Fibroblast of upper back skin (primary cell): ENCODE data around the gene EPHB4.
A peak's percentile ranks its signal among the peaks of the same experiment; 100 is the strongest.
"Not testable (repeated sequence)": the region's sequence is repeated elsewhere in the genome, so short reads cannot be mapped to it uniquely, and the experiment has no call there.

Source experiments
- DNase-seq: peaks from one replicate; pipeline ENCODE4 v3.0.0-alpha.2; 2013

The EPHB4 gene

DNA sequence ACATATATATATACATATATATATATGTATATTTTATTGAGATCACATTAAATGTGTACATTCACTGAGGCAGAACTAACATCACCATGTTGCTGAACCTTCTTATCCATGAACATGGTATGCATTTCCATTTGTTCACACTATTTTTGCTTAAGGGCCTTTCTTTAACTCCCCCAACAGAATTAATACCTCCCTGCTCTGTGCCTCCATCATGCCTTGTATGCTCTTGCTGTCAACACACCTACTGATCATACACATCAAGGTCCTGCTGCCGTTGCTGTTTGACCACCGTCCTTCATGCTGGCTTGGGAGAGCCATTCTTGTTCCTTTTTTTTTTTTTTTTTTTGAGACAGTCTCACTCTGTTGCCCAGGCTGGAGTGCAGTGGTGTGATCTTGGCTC is 43.5 kb downstream of the EPHB4 start:
- no peak for DNase-seq

DNA sequence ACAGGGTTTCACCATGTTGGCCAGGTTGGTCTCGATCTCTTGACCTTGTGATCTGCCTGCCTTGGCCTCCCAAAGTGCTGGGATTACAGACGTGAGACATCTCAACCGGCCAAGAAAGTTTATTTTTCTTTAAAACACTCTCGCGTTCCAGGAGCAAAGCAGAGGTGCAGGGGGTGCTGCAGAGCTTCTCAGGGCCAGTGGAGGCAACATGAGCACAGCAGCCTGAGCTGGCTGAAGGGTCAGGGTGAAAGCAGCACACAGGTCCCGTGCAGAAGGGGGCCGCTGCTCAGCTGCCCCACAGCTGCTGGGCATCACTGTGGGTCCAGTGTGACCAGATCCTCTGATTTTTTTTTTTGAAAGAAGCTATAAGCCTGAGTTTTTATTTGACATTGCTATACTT is 46.1 kb downstream of the EPHB4 start:
- no peak for DNase-seq

DNA sequence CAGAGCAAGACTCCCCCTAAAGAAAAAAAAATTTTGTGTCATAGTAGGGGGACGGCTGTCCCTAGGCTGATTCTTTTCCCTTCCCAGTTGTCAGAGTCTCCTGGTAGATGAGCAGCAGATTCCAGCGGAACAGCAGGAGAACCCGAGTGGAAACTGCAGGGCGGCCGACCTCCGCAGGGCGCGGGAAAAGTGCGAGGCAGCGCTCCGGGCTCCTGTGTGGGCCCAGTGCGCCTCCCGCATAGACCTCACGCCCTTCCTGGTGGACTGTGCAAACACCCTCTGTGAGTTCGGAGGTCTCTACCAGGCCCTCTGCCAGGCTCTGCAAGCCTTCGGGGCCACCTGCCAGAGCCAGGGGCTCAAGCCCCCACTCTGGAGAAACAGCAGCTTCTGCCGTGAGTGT is 48.0 kb downstream of the EPHB4 start:
- DNase-seq: no peak

DNA sequence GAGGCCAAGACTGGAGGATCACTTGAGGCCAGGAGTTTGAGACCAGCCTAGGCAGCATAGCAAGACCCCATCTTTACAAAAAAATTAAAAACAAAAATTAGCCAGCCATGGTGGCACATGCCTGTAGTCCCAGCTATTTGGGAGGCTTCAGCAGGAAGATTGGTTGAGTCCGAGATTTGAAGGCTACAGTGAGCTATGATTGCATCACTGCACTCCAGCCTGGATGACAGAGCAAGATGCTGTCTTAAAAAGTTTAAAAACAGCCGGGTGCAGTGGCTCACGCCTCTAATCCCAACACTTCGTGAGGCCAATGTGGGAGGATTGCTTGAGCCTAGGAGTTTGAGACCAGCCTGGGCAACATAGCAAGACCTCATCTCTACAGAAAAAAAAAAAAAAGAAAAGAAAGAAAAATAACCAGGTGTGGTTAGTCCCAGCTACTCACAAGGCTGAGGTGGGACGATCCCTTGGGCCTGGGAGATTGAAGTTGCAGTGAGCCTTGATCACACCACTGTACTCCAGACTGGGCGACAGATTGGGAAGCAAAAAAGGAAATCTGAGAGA is 49.2 kb downstream of the EPHB4 start:
- no peak for DNase-seq

DNA sequence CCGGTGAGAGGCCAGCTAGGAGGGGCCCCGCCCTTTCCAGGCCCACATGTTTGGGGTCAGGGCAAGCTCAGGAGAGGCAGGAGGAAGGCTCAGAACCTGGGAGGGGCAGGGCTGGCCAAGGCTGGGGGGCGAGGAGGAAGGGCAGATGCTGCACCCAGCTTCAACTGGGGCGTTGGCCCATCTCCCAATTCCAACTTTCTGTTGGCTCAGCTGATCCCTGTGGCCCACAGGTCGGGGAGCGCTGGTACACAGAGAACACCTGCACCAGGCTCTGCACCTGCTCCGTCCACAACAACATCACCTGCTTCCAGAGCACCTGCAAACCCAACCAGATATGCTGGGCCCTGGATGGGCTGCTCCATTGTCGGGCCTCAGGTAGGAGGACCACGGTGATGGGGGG is 53.8 kb downstream of the EPHB4 start:
- no peak for DNase-seq

DNA sequence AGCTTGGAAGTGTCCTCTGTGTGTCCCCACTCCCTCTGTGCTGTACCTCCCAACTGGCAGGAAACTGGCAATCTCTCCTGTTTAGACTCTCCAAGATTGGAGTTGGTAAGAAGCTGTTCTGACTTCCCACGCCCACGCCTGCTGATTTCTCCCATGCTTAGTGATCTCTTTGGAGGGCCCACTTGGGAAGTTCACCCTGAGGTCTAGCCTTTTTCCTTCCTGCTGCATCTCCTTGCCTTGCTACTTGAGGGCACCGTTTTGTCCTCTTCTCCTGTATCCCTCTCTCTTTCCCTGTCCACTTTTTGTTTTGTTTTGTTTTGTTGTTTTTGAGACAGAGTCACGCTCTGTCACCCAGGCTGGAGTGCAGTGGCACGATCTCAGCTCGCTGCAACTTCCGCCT is 58.5 kb downstream of the EPHB4 start:
- no peak for DNase-seq

DNA sequence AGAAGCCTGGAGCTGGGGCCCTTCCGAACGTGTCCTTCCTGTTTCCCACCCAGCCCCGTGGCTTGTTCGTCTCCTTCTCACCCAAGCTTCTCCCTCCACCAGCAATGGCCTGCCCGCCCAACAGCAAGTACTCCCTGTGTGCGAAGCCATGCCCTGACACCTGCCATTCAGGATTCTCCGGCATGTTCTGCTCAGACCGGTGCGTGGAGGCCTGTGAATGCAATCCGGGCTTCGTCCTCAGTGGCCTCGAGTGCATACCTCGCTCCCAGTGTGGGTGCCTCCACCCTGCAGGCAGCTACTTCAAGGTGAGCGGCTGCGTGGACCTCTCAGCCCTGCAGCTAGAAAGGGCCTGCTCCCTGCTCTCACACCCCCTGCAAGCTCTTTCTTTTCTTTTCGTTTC is 62.1 kb downstream of the EPHB4 start:
- no peak for DNase-seq

DNA sequence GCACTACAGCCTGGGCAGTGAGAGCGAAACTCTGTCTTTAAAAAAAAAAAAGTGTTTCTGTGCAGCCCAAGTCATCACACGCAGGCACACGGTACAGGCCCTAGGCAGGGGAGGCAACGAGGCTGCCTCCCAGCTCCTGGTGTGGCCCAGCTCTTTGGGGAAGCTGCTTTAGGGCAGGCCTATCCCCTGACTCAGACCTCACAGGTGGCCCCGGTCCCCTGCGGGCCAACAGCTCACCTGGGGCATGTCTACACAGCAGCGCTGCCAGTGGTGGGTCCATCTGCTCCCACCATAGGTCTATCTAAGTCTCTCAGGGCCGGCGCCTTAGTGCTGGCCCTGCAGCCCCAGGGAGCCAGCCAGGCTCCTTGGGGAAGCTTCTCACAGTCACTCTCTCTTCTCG is 62.5 kb downstream of the EPHB4 start:
- no peak for DNase-seq

DNA sequence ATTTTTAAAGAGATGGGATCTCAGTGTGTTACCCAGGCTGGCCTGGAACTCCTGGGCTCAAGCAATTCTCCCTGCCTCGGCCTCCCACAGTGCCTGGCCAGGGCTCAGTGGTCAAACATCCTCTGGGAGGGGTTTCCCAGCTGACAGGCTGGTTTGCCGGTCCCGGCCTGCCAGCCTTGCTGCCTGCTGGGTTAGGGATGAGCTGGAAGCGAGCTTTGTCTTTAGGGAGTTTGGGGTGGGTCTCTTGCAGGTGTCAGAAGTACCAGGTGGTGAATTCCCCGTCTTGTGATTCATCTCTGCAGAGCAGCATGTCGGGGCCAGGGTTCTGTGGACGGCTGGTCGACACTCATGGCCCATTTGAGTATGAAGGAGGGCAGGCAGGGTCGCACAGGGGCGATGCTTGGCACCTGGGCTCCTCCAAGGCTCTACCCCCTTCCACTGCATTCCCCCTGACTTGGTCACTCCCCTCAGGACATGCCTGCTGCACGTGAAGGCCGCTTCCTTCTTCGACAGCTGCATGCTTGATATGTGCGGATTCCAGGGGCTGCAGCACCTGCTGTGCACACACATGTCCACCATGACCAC is 63.7 kb downstream of the EPHB4 start:
- no peak for DNase-seq

DNA sequence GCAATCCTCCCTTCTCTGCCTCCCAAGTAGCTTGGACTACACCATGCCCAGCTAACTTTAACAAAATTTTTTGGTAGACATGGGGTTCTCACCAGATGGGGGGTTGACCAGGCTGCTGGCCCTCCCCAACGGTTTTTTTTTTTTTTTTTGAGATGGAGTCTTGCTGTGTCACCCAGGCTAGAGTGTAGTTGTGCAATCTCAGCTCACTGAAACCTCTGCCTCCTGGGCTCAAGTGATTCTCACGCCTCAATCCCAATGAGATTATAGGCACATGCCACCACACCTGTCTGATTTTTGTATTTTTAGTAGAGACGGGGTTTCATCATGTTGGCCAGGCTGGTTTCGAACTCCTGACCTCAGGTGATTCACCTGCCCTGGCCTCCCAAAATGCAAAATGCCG is 64.5 kb downstream of the EPHB4 start:
- not testable (repeated sequence) for DNase-seq

DNA sequence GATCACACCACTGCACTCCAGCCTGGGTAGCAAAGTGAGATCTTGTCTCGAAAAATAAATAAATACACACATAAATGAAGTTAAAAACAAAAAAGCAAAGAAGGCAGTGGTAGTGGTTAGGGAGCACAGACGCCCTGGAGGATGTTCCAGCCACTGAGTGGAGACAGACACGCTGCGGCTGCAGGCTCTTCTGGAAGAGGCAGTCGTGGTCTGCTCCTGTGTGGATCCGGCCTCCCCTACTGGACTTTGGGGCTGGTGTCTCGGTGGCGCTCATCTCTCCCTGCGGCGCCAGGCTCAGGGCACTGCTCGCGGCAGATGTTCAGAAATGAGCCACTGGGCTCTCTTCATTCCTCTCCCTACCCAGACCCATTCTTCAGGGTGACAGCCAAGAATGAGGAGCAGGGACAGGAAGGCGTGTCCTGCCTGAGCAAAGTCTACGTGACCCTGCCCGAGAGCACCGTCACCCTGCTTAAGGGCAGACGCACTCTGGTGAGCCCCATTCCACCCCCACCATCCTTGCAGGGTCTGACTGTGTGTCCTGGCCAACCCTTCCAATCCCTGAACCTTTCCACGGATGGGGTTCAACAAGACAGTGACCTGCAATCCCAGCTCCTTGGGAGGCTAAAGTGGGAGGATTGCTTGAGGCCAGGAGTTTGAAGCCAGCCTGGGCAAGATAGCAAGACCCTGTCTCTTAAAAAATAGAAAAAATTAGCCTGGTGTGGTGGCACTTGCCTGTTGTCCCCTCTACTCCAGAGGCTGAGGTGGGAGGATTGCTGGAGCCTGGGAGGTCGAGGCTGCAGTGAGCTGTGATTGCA is 67.8 kb downstream of the EPHB4 start:
- no peak for DNase-seq

DNA sequence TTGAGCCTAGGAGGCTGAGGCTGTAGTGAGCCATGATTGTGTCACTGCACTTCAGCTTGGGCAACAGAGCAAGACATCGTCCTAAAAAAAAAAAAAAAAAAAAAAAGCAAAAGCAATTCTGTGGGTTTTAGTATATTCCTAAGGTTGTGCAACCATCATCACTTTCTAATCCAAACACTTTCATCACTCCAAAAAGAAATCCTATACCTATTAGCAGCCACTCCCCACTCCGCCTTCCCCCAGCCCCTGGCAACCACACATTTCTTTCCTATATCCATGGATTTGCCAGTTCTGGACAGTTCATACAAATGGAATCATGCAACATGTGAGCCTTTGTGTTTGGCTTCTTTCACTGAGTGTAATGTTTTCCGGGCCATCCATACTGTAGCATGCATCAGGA is 73.6 kb downstream of the EPHB4 start:
- peak; percentile 36 for DNase-seq

DNA sequence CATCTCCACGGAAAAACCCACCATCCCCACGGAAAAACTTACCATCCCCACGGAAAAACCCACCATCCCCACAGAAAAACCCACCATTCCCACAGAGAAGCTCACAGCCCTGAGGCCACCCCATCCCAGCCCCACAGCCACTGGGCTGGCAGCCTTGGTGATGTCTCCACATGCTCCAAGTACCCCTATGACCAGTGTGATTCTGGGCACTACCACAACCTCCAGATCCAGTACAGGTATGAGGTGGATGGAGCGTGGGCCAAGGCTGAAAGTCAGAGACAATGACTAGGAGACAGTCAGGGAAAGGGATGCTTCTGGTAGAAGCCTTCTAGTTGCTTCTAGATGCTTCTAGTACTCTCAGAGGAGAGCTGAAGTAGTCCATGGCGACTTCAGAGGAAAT is 74.3 kb downstream of the EPHB4 start:
- DNase-seq: no peak
